NB4 (cell line): ENCODE data around the gene PRR35.

ENCODE experiments used
- CTCF ChIP-seq: IDR thresholded peaks from one replicate; pipeline ENCODE4 v1.5.1; 2012; ENCODE audit warnings: low read depth, low read length
- POLR2A ChIP-seq: IDR thresholded peaks from 2 replicates; pipeline ENCODE4 v1.6.1; 2011; ENCODE audit warnings: mild to moderate bottlenecking; ENCODE audit not compliant: insufficient read length; ENCODE audit errors: extremely low read depth

DNA sequence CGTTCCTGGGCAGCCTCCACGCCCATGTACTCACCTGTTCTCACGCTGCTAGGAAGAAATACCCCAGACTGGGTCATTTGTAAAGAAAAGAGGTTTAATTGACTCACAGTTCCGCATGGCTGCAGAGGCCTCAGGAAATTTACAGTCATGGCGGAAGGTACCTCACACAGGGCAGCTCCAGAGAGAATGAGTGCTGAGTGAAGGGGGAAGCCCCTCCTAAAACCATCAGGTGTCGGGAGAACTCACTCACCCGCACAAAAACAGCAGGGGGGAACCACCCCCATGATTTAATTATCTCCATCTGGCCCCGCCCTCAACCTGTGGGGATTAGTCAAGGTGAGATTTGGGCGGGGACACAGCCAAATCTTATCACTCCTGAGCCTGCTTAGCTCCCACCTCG lies 47.8 kb downstream of the PRR35 start:
- TF ChIP-seq POLR2A (no peak), CTCF (no peak)
